Caco-2 (cell line): ENCODE measurements around the gene ANTXR2. TPM values are rescaled to one million over a fixed set of nuclear protein-coding genes. Genes with fewer than 3 reads are reported as not detected.

Experiments
- BruUV-seq: library from RNA; stranded (reverse); fragments of 400-500 nt; replicated peaks from 2 replicates; lab custom pipeline; 2021; lab: Mats Ljungman, UMichigan
- CTCF ChIA-PET: fragments of 300-600 bp; sonication (Branson Sonifier 250); formaldehyde crosslinking; loops from one replicate; lab custom pipeline; 2022; ENCODE audit warnings: antibody characterized with exemption; lab: Charles Lee
- POLR2A ChIA-PET: fragments of 300-600 bp; sonication (Branson Sonifier 250); formaldehyde crosslinking; loops from one replicate; lab custom pipeline; 2022; ENCODE audit warnings: antibody characterized with exemption; lab: Charles Lee
- DNase-seq, 2 experiments: peaks; one replicate each; pipeline versions ENCODE4 v3.0.0 to v3.0.0-alpha.2; 2020 to 2022
- H3K27me3 ChIP-seq: replicated peaks from 2 replicates; pipeline ENCODE4 v1.6.0; 2011; ENCODE audit warnings: low read length; ENCODE audit not compliant: control insufficient read depth, insufficient read depth
- H3K36me3 ChIP-seq: 2 replicates; pipeline ENCODE4 v1.5.1; 2011; ENCODE audit warnings: low read length; ENCODE audit not compliant: control insufficient read depth, insufficient read depth
- H3K4me1 ChIP-seq: fragments of 250-450 bp; sonication (Bioruptor Pico); 2 replicates; pipeline ENCODE4 v1.5.1; 2020; ENCODE audit warnings: mild to moderate bottlenecking
- H3K4me3 ChIP-seq: 2 replicates; pipeline ENCODE4 v1.5.1; 2011; ENCODE audit warnings: low read depth, mild to moderate bottlenecking, control low read depth, low read length
- H3K9me3 ChIP-seq: fragments of 250-450 bp; sonication (Bioruptor Pico); 2 replicates; pipeline ENCODE4 v1.5.1; 2020; ENCODE audit warnings: mild to moderate bottlenecking, moderate library complexity
- H3K27ac Mint-ChIP-seq: one replicate; pipeline ENCODE4 v1.8.0; 2022; ENCODE audit warnings: mixed read lengths; ENCODE audit not compliant: unreplicated experiment
- H3K27me3 Mint-ChIP-seq: one replicate; pipeline ENCODE4 v1.8.0; 2022; ENCODE audit warnings: mixed read lengths; ENCODE audit not compliant: insufficient read depth, unreplicated experiment
- H3K36me3 Mint-ChIP-seq: one replicate; pipeline ENCODE4 v1.8.0; 2022; ENCODE audit warnings: mild to moderate bottlenecking, mixed read lengths; ENCODE audit not compliant: insufficient read depth, unreplicated experiment
- H3K4me1 Mint-ChIP-seq: one replicate; pipeline ENCODE4 v1.8.0; 2022; ENCODE audit warnings: low read depth, mixed read lengths; ENCODE audit not compliant: unreplicated experiment
- H3K4me3 Mint-ChIP-seq: one replicate; pipeline ENCODE4 v1.8.0; 2022; ENCODE audit warnings: mild to moderate bottlenecking, moderate library complexity, mixed read lengths; ENCODE audit not compliant: unreplicated experiment
- H3K9me3 Mint-ChIP-seq: one replicate; pipeline ENCODE4 v1.8.0; 2022; ENCODE audit warnings: mixed read lengths; ENCODE audit not compliant: unreplicated experiment
- CTCF ChIP-seq, 2 experiments: fragments of 200-600 bp in 1 of 2; IDR thresholded peaks; 1 replicate in 1 of 2; 2 replicates in 1 of 2; pipeline versions ENCODE4 v1.5.1 to v1.8.0; 2011 to 2022; ENCODE audit warnings: antibody characterized with exemption in 1 of 2, control low read depth in 1 of 2, inconsistent platforms in 1 of 2, low read depth in 1 of 2, low read length in 1 of 2, mild to moderate bottlenecking in 1 of 2, moderate library complexity in 1 of 2; ENCODE audit not compliant: insufficient read depth in 1 of 2, severe bottlenecking in 1 of 2, unreplicated experiment in 1 of 2
- intact Hi-C: fragments of 100-400 bp; cut with micrococcal nuclease; formaldehyde crosslinking; loops from one replicate; pipeline ENCODE4 v1.10.0; 2022; ENCODE audit not compliant: unreplicated experiment
- total RNA-seq: library from RNA; stranded (reverse); gene quantifications from 2 replicates; pipeline ENCODE4 v1.2.3, GENCODE V29; 2022

ANTXR2 gene
- total RNA-seq, 1 experiment from 2014 or later, result 1.4 TPM

- ChIA-PET CTCF (no interaction called here), POLR2A (no interaction called here)
- Histone ChIP-seq H3K9me3 (no peaks in the 10 kb centered on the region), H3K27me3 (peaks cover 2% of the 10 kb centered on the region; the same call in 1 of the 2 replicates), H3K36me3 (no peaks in the 10 kb centered on the region), H3K4me1 (no peaks in the 10 kb centered on the region; the same call in 1 of the 2 replicates), H3K4me3 (no peak overlapping the region)
- Mint-ChIP-seq H3K36me3 (peaks cover 5% of the 10 kb centered on the region), H3K4me1 (no peaks in the 10 kb centered on the region), H3K27me3 (peaks cover 16% of the 10 kb centered on the region), H3K9me3 (no peaks in the 10 kb centered on the region), H3K27ac (no peak overlapping the region), H3K4me3 (no peak overlapping the region)
- intact Hi-C loops, result no loop called here
- no peak for DNase-seq
- TF ChIP-seq CTCF (IDR thresholded peaks at IDR 0.05; ENCODE audit: insufficient read depth in 1 of 2, low read depth in 1 of 2, low read length in 1 of 2, severe bottlenecking in 1 of 2, unreplicated experiment in 1 of 2), result no peak
- BruUV-seq, result no TSS peak
These were observed 3.1 kb upstream of the ANTXR2 start for GRCh38 chr4:80075995-80076675.

GRCh38 chr4:80074651-80075050 is 1.6 kb upstream of the ANTXR2 start:
- peaks cover 5% of the 10 kb centered on the region for H3K36me3 Mint-ChIP-seq
- intact Hi-C loops, result no loop called here
- H3K27me3 Mint-ChIP-seq, result peaks cover 16% of the 10 kb centered on the region
- no peak overlapping the region for H3K4me3 ChIP-seq
- no peaks in the 10 kb centered on the region for H3K4me1 Mint-ChIP-seq
- ChIA-PET CTCF (interaction anchor here (0.6 kb wide), 1 partner anchor 139 kb away, joined by 4 read pairs; no protein-coding TSS in a partner anchor), POLR2A (no interaction called here)
- H3K9me3 ChIP-seq, result no peaks in the 10 kb centered on the region
- BruUV-seq, result no TSS peak
- no peak overlapping the region for H3K27ac Mint-ChIP-seq
- no peaks in the 10 kb centered on the region for H3K36me3 ChIP-seq
- H3K27me3 ChIP-seq, result peaks cover 2% of the 10 kb centered on the region; the same call in 1 of the 2 replicates
- no peak overlapping the region for H3K4me3 Mint-ChIP-seq
- DNase-seq, result no peak
- H3K4me1 ChIP-seq, result no peaks in the 10 kb centered on the region; the same call in 1 of the 2 replicates
- no peaks in the 10 kb centered on the region for H3K9me3 Mint-ChIP-seq
- TF ChIP-seq CTCF (IDR thresholded peaks at IDR 0.05; ENCODE audit: insufficient read depth in 1 of 2, low read depth in 1 of 2, low read length in 1 of 2, severe bottlenecking in 1 of 2, unreplicated experiment in 1 of 2), result no peak

GRCh38 chr4:80074069-80074468 is 1.0 kb upstream of the ANTXR2 start:
- Mint-ChIP-seq H3K4me1 (no peaks in the 10 kb centered on the region), H3K36me3 (peaks cover 5% of the 10 kb centered on the region), H3K27ac (no peak overlapping the region), H3K27me3 (peaks cover 15% of the 10 kb centered on the region), H3K4me3 (peak overlapping the region; percentile 78), H3K9me3 (no peaks in the 10 kb centered on the region)
- no peak for TF ChIP-seq CTCF (IDR thresholded peaks at IDR 0.05; ENCODE audit: insufficient read depth in 1 of 2, low read depth in 1 of 2, low read length in 1 of 2, severe bottlenecking in 1 of 2, unreplicated experiment in 1 of 2)
- Histone ChIP-seq H3K4me1 (no peaks in the 10 kb centered on the region; the same call in 1 of the 2 replicates), H3K27me3 (peaks cover 2% of the 10 kb centered on the region; the same call in 1 of the 2 replicates), H3K36me3 (no peaks in the 10 kb centered on the region), H3K4me3 (no peak overlapping the region), H3K9me3 (no peaks in the 10 kb centered on the region)
- ChIA-PET POLR2A (no interaction called here), CTCF (interaction anchor here (0.6 kb wide), 1 partner anchor 139 kb away, joined by 4 read pairs; no protein-coding TSS in a partner anchor)
- no TSS peak for BruUV-seq
- DNase-seq, result no peak
- intact Hi-C loops, result no loop called here
